SK-N-SH treated with all-trans-retinoic acid at 6 μM for 48 hours (cell line): ENCODE data around the gene XRCC1.

Experiments used
- ATAC-seq: fragments of 200-7000 bp; cut with Tn5 transposase; 3 replicates; pipeline ENCODE4 v1.9.1; 2020; ENCODE audit warnings: mild to moderate bottlenecking, moderate library complexity
- ARNTL ChIP-seq: fragments of 450-650 bp; formaldehyde crosslinking; IDR thresholded peaks from 2 replicates; pipeline ENCODE4 v1.5.0; 2020; ENCODE audit warnings: low read depth, mild to moderate bottlenecking, moderate library complexity, borderline replicate concordance
- BACH2 ChIP-seq: fragments of 250-450 bp; sonication (Bioruptor Pico); IDR thresholded peaks from 2 replicates; pipeline ENCODE4 v1.9.0; 2021; ENCODE audit warnings: mild to moderate bottlenecking, borderline replicate concordance
- CREB5 ChIP-seq: fragments of 250-450 bp; sonication (Bioruptor Pico); IDR thresholded peaks from 2 replicates; pipeline ENCODE4 v1.5.1; 2020; ENCODE audit warnings: low read depth, mild to moderate bottlenecking, moderate library complexity
- CSDC2 ChIP-seq: fragments of 250-450 bp; sonication (Bioruptor Pico); IDR thresholded peaks from 2 replicates; pipeline ENCODE4 v1.5.0; 2020; ENCODE audit warnings: mild to moderate bottlenecking, moderate library complexity
- ESRRG ChIP-seq: fragments of 250-450 bp; sonication (Bioruptor Pico); IDR thresholded peaks from 2 replicates; pipeline ENCODE4 v1.6.1; 2021; ENCODE audit warnings: mild to moderate bottlenecking
- GLIS3 ChIP-seq: fragments of 250-450 bp; sonication (Bioruptor Pico); IDR thresholded peaks from 2 replicates; pipeline ENCODE4 v1.5.0; 2020; ENCODE audit warnings: mild to moderate bottlenecking, moderate library complexity
- ISL1 ChIP-seq: fragments of 250-450 bp; sonication (Bioruptor Pico); IDR thresholded peaks from 2 replicates; pipeline ENCODE4 v2.1.2; 2022; ENCODE audit warnings: mild to moderate bottlenecking, moderate library complexity
- OSR1 ChIP-seq: fragments of 250-450 bp; sonication (Bioruptor Pico); IDR thresholded peaks from 2 replicates; pipeline ENCODE4 v1.8.0; 2022; ENCODE audit warnings: moderate library complexity, mild to moderate bottlenecking, inconsistent platforms
- PATZ1 ChIP-seq: fragments of 250-450 bp; sonication (Bioruptor Pico); IDR thresholded peaks from 2 replicates; pipeline ENCODE4 v1.8.0; 2020; ENCODE audit warnings: mild to moderate bottlenecking, moderate library complexity, borderline replicate concordance
- PPARA ChIP-seq: fragments of 250-450 bp; sonication (Bioruptor Pico); IDR thresholded peaks from 2 replicates; pipeline ENCODE4 v1.5.0; 2020; ENCODE audit warnings: mild to moderate bottlenecking, borderline replicate concordance
- SNAI2 ChIP-seq: fragments of 250-450 bp; sonication (Bioruptor Pico); IDR thresholded peaks from 2 replicates; pipeline ENCODE4 v1.5.0; 2020; ENCODE audit warnings: mild to moderate bottlenecking, moderate library complexity
- TCF4 ChIP-seq: fragments of 250-450 bp; sonication (Bioruptor Pico); IDR thresholded peaks from 2 replicates; pipeline ENCODE4 v1.8.0; 2021; ENCODE audit warnings: mild to moderate bottlenecking, moderate library complexity, borderline replicate concordance
- TOX ChIP-seq: fragments of 250-450 bp; sonication (Bioruptor Pico); IDR thresholded peaks from 2 replicates; pipeline ENCODE4 v1.8.0; 2021; ENCODE audit warnings: mild to moderate bottlenecking, moderate library complexity, borderline replicate concordance
- ZC3H10 ChIP-seq: fragments of 250-450 bp; sonication (Bioruptor Pico); IDR thresholded peaks from 2 replicates; pipeline ENCODE4 v1.5.1; 2021; ENCODE audit warnings: mild to moderate bottlenecking, moderate library complexity
- ZFP3 ChIP-seq: fragments of 250-450 bp; sonication (Bioruptor Pico); IDR thresholded peaks from 2 replicates; pipeline ENCODE4 v1.5.0; 2020; ENCODE audit warnings: mild to moderate bottlenecking, moderate library complexity
- ZFP30 ChIP-seq: fragments of 450-650 bp; formaldehyde crosslinking; IDR thresholded peaks from 2 replicates; pipeline ENCODE4 v1.5.0; 2022; ENCODE audit warnings: mild to moderate bottlenecking, moderate library complexity
- ZNF70 ChIP-seq: fragments of 450-650 bp; formaldehyde crosslinking; IDR thresholded peaks from 2 replicates; pipeline ENCODE4 v1.5.0; 2020; ENCODE audit warnings: mild to moderate bottlenecking, moderate library complexity
- ZNF8 ChIP-seq: fragments of 450-650 bp; formaldehyde crosslinking; IDR thresholded peaks from 2 replicates; pipeline ENCODE4 v1.5.0; 2020; ENCODE audit warnings: mild to moderate bottlenecking, moderate library complexity
- TF ChIP-seq, protein P1 (sequence below): fragments of 250-450 bp; sonication (Bioruptor Pico); IDR thresholded peaks from 2 replicates; pipeline ENCODE4 v1.5.1; 2021; ENCODE audit warnings: mild to moderate bottlenecking, moderate library complexity
- TF ChIP-seq, protein P2 (sequence below): fragments of 250-450 bp; sonication (Bioruptor Pico); IDR thresholded peaks from 2 replicates; pipeline ENCODE4 v1.5.0; 2020; ENCODE audit warnings: mild to moderate bottlenecking, moderate library complexity

XRCC1 gene

DNA sequence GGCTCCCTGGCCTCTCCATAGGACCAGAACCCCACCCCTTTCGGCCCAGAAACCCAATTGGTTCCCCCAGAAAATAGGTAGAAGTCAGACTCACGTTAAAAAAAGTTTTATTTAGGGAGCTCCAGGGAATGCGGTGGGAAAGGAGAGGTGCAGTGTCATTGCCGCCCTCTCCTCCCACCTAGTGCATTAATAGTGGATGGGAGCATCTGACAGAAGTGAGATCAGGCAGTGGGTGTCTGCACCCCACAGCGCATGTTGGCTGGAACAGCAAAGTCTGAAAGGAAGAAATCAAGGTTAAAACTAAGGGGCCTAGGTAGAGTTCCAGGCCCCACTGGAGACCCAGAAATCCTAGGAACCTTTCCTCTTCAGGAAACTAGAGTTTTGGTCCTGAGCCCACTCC, 68.7 kb downstream of the XRCC1 start:
- TF ChIP-seq ISL1 (CRISPR knock-in tag) (no peak), ZFP3 (CRISPR knock-in tag) (no peak), CSDC2 (no peak), PPARA (CRISPR knock-in tag) (no peak), ESRRG (CRISPR knock-in tag) (no peak), ZC3H10 (CRISPR knock-in tag) (no peak), PATZ1 (no peak)
- TF ChIP-seq, protein P1, sequence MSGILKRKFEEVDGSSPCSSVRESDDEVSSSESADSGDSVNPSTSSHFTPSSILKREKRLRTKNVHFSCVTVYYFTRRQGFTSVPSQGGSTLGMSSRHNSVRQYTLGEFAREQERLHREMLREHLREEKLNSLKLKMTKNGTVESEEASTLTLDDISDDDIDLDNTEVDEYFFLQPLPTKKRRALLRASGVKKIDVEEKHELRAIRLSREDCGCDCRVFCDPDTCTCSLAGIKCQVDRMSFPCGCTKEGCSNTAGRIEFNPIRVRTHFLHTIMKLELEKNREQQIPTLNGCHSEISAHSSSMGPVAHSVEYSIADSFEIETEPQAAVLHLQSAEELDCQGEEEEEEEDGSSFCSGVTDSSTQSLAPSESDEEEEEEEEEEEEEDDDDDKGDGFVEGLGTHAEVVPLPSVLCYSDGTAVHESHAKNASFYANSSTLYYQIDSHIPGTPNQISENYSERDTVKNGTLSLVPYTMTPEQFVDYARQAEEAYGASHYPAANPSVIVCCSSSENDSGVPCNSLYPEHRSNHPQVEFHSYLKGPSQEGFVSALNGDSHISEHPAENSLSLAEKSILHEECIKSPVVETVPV (CRISPR knock-in tag): no peak
- TF ChIP-seq, all 23 proteins: peak for 0
- no peak for ATAC-seq

DNA sequence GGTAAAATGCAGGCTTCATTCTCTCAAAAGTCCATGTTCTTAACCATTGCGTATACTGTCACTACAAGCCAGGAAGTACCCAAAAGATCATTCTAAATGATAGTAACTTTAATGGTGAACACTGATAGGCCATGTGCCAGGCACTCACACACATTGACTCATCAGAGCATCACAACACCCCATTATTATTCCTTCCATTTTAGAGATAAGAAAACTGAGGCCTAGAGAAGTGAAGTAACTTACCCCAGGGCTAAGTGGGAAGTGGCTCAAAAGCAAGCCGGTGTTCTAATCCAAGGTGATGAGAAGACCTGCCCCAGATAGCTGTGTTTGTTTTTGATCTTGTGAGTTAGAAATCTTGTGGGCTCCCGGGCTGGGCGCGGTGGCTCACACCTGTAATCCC, 69.4 kb downstream of the XRCC1 start:
- no peak for ATAC-seq
- TF ChIP-seq BACH2 (CRISPR knock-in tag): no peak

DNA sequence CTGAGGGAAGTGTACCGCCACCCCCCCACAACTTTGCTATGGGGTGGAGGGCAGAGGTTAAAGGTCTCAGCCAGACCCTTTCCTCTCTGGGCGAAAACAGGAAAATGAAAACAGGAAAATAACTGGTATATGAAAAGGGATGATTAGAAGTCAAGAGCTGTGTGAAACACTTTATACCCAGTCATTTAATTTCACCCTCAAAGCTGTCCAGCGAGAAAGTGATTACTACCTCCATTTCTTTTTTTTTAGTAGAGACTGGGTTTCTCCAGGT, 70.2 kb downstream of the XRCC1 start:
- no peak for TF ChIP-seq SNAI2 (CRISPR knock-in tag)
- TF ChIP-seq OSR1 (CRISPR knock-in tag): no peak
- TF ChIP-seq TCF4 (CRISPR knock-in tag): no peak
- no peak for TF ChIP-seq PPARA (CRISPR knock-in tag)
- TF ChIP-seq, protein P1 (CRISPR knock-in tag): no peak
- TF ChIP-seq GLIS3 (CRISPR knock-in tag): no peak
- no peak for TF ChIP-seq ARNTL (CRISPR knock-in tag)
- no peak for TF ChIP-seq ZNF8 (CRISPR knock-in tag)
- no peak for TF ChIP-seq ZNF70 (CRISPR knock-in tag)
- no peak for TF ChIP-seq ESRRG (CRISPR knock-in tag)
- no peak for TF ChIP-seq BACH2 (CRISPR knock-in tag)
- TF ChIP-seq CSDC2: no peak
- TF ChIP-seq, protein P2, sequence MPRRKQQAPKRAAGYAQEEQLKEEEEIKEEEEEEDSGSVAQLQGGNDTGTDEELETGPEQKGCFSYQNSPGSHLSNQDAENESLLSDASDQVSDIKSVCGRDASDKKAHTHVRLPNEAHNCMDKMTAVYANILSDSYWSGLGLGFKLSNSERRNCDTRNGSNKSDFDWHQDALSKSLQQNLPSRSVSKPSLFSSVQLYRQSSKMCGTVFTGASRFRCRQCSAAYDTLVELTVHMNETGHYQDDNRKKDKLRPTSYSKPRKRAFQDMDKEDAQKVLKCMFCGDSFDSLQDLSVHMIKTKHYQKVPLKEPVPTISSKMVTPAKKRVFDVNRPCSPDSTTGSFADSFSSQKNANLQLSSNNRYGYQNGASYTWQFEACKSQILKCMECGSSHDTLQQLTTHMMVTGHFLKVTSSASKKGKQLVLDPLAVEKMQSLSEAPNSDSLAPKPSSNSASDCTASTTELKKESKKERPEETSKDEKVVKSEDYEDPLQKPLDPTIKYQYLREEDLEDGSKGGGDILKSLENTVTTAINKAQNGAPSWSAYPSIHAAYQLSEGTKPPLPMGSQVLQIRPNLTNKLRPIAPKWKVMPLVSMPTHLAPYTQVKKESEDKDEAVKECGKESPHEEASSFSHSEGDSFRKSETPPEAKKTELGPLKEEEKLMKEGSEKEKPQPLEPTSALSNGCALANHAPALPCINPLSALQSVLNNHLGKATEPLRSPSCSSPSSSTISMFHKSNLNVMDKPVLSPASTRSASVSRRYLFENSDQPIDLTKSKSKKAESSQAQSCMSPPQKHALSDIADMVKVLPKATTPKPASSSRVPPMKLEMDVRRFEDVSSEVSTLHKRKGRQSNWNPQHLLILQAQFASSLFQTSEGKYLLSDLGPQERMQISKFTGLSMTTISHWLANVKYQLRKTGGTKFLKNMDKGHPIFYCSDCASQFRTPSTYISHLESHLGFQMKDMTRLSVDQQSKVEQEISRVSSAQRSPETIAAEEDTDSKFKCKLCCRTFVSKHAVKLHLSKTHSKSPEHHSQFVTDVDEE (CRISPR knock-in tag): no peak
- no peak for ATAC-seq

DNA sequence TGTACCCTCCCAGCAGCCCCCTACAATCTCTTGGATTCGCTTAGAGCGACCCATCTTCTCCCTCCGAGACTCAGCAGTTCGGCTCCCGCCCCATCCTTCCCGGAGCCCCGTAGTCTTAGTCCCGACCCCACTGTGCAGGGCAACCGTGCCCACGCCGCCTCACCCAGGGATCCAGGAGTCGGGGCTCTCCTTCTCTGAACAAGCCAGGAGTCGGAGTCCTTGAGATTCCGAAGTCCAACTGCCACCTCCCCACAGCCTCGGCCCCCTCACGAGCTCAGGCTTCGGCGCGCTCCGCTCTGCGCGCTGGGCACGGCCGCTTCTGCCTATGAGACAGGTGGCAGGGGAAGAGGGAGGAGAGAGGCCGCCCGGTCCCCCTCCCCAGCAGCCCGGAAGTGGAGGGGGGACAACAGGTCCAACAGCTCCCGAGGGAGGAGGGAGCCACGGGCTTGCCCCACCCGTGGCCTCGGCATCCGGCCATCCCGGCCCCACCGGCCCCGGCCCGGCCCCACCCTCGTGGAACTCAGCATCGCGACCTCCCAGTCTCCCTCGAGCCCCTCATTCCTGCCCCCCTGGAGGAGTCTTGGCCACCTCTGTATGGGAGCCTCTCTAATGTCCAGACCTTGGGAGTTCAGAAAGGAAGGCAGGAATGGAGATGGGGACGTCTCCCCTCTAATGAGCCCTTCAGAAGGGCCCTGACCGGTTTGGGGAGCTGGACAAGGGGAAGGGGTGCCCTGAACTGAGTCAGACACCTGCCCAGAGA, 70.7 kb downstream of the XRCC1 start, which contains the start of gene PHLDB3:
PHLDB3 (minus strand) TSS at position 321 of the 760 bp plus-strand sequence. CDS start 628 bp downstream, outside the sequence.
- ATAC-seq: peak; percentile 72
- TF ChIP-seq OSR1 (CRISPR knock-in tag): no peak
- no peak for TF ChIP-seq ZFP30 (CRISPR knock-in tag)
- TF ChIP-seq ZFP3 (CRISPR knock-in tag): no peak
- TF ChIP-seq GLIS3 (CRISPR knock-in tag): no peak
- TF ChIP-seq ISL1 (CRISPR knock-in tag): no peak
- TF ChIP-seq ZC3H10 (CRISPR knock-in tag): no peak
- TF ChIP-seq ESRRG (CRISPR knock-in tag): no peak
- TF ChIP-seq PATZ1: no peak
- no peak for TF ChIP-seq BACH2 (CRISPR knock-in tag)
- TF ChIP-seq CREB5 (CRISPR knock-in tag): no peak
- TF ChIP-seq TOX (CRISPR knock-in tag): no peak
- no peak for TF ChIP-seq PPARA (CRISPR knock-in tag)
- no peak for TF ChIP-seq CSDC2
- TF ChIP-seq, protein P2 (CRISPR knock-in tag): no peak
